ENCODE data around the gene IL5. TPM values are rescaled to one million over a fixed set of nuclear protein-coding genes. Genes with fewer than 3 reads are reported as not detected.
"Not testable (repeated sequence)": the region's sequence is repeated elsewhere in the genome, so short reads cannot be mapped to it uniquely, and the experiment has no call there.

The IL5 gene
- total RNA-seq: not detected

GRCh38 chr5:132543472-132544201 is at the start of gene IL5:
Gene IL5 (minus strand): TSS chr5:132543522. CDS start chr5:132543478, 44 bp downstream.
- H3K4me3 ChIP-seq: no peak within 1 kb of the TSS
- H3K36me3 ChIP-seq (replicated peaks in 1 of 2; ENCODE audit: insufficient read depth in 1 of 2, low read depth in 2 of 2): no peaks in the 10 kb centered on the region
- DNase-seq (no peak), ATAC-seq (no peak)
- no peak within 1 kb of the TSS for H3K27ac ChIP-seq
- H3K4me1 ChIP-seq: no peaks in the 10 kb centered on the region
- TF ChIP-seq CTCF (IDR thresholded peaks at IDR 0.05) (no peak), POLR2A (IDR thresholded peaks at IDR 0.05) (no peak)
- no peaks in the 10 kb centered on the region for H3K27me3 ChIP-seq
- intact Hi-C loops (cut with DNase I): no loop called here
- H3K9me3 ChIP-seq: no peaks in the 10 kb centered on the region
- 71 to 73% methylated on average over 7 of the region's 7 CpGs for WGBS, 2 donors

GRCh38 chr5:132592521-132592920 is 49.2 kb upstream of the IL5 start:
- TF ChIP-seq POLR2A (IDR thresholded peaks at IDR 0.05) (no peak), CTCF (IDR thresholded peaks at IDR 0.05) (no peak)
- intact Hi-C loops (cut with DNase I): no loop called here
- Histone ChIP-seq H3K27me3 (no peaks in the 10 kb centered on the region), H3K36me3 (replicated peaks in 1 of 2; ENCODE audit: insufficient read depth in 1 of 2, low read depth in 2 of 2) (peaks cover 0 to 9% of the 10 kb centered on the region in 2 donors), H3K27ac (no peak overlapping the region), H3K9me3 (no peaks in the 10 kb centered on the region), H3K4me1 (no peaks in the 10 kb centered on the region), H3K4me3 (no peak overlapping the region)
- 46 to 56% methylated on average over 2 of the region's 2 CpGs for WGBS, 2 donors
- no peak for DNase-seq
- ATAC-seq: no peak

- TF ChIP-seq POLR2A (IDR thresholded peaks at IDR 0.05) (no peak), CTCF (IDR thresholded peaks at IDR 0.05) (no peak)
- H3K27ac ChIP-seq: peak overlapping the region in 1 of 4 donors; percentile 10
- peaks cover 0 to 1% of the 10 kb centered on the region in 2 donors for H3K36me3 ChIP-seq (replicated peaks in 1 of 2; ENCODE audit: insufficient read depth in 1 of 2, low read depth in 2 of 2)
- no peaks in the 10 kb centered on the region for H3K4me1 ChIP-seq
- H3K9me3 ChIP-seq: no peaks in the 10 kb centered on the region
- H3K4me3 ChIP-seq: no peak overlapping the region
- H3K27me3 ChIP-seq: no peaks in the 10 kb centered on the region
- WGBS, 2 donors: 85 to 87% methylated on average over 3 of the region's 3 CpGs
- DNase-seq (no peak), ATAC-seq (no peak)
- intact Hi-C loops (cut with DNase I): no loop called here
These were observed 47.8 kb upstream of the IL5 start for GRCh38 chr5:132591145-132591544.

GRCh38 chr5:132589467-132589866 is 46.1 kb upstream of the IL5 start:
- Histone ChIP-seq H3K36me3 (replicated peaks in 1 of 2; ENCODE audit: insufficient read depth in 1 of 2, low read depth in 2 of 2) (peaks cover 0 to 4% of the 10 kb centered on the region in 2 donors), H3K4me3 (no peak overlapping the region), H3K27ac (no peak overlapping the region), H3K27me3 (no peaks in the 10 kb centered on the region), H3K9me3 (no peaks in the 10 kb centered on the region), H3K4me1 (no peaks in the 10 kb centered on the region)
- no peak for ATAC-seq
- 97 to 98% methylated on average over 1 of the region's 1 CpG for WGBS, 2 donors
- intact Hi-C loops (cut with DNase I): no loop called here
- no peak for TF ChIP-seq POLR2A (IDR thresholded peaks at IDR 0.05)
- TF ChIP-seq CTCF (IDR thresholded peaks at IDR 0.05): no peak
- no peak for DNase-seq

- Histone ChIP-seq H3K4me1 (no peaks in the 10 kb centered on the region), H3K27ac (no peak overlapping the region), H3K9me3 (no peaks in the 10 kb centered on the region), H3K36me3 (replicated peaks in 1 of 2; ENCODE audit: insufficient read depth in 1 of 2, low read depth in 2 of 2) (peaks cover 0 to 4% of the 10 kb centered on the region in 2 donors), H3K27me3 (no peaks in the 10 kb centered on the region), H3K4me3 (no peak overlapping the region)
- no peak for TF ChIP-seq CTCF (IDR thresholded peaks at IDR 0.05)
- no peak for TF ChIP-seq POLR2A (IDR thresholded peaks at IDR 0.05)
- intact Hi-C loops (cut with DNase I): no loop called here
- no peak for DNase-seq
- ATAC-seq: no peak
These were observed 42.7 kb upstream of the IL5 start for GRCh38 chr5:132586063-132586462.

- H3K9me3 ChIP-seq; H3K4me3 ChIP-seq; ATAC-seq; intact Hi-C loops (cut with DNase I); H3K36me3 ChIP-seq (replicated peaks in 1 of 2; ENCODE audit: insufficient read depth in 1 of 2, low read depth in 2 of 2); H3K4me1 ChIP-seq; DNase-seq; H3K27me3 ChIP-seq; H3K27ac ChIP-seq: not testable (repeated sequence)
- 89 to 100% methylated on average over 2 of the region's 2 CpGs for whole genome bisulfite sequencing, 2 donors
These were observed 41.2 kb upstream of the IL5 start for GRCh38 chr5:132584560-132584959.

All from body of pancreas (tissue), 4 donors.